ENCODE measurements around the gene ACYP1. TPM values are rescaled to one million over a fixed set of nuclear protein-coding genes. Genes with fewer than 3 reads are reported as not detected.
"Not testable (repeated sequence)": the region's sequence is repeated elsewhere in the genome, so short reads cannot be mapped to it uniquely, and the experiment has no call there.

ACYP1 gene
- polyA plus RNA-seq, 4 donors, result 15.9 to 27.1 (median 22.6) TPM

GRCh38 chr14:75081660-75082229 lies 17.9 kb upstream of the ACYP1 start:
- DNase-seq (no peak), FAIRE-seq (no peak)
- Histone ChIP-seq H3K4me3 (ENCODE audit: low read depth in 1 of 3, low read length in 3 of 3) (no peak overlapping the region), H3K36me3 (ENCODE audit: control insufficient read depth in 3 of 3, insufficient read depth in 2 of 3, low read depth in 1 of 3, low read length in 3 of 3) (peaks cover 10 to 34% (median 15%) of the 10 kb centered on the region in 3 donors), H3K4me1 (ENCODE audit: control insufficient read depth in 3 of 3, insufficient read depth in 2 of 3, low read depth in 1 of 3, low read length in 2 of 3) (peaks cover 0 to 5% (median 0%) of the 10 kb centered on the region in 3 donors), H3K9me3 (ENCODE audit: control insufficient read depth in 2 of 2, insufficient read depth in 1 of 2, low read depth in 1 of 2, low read length in 1 of 2) (no peaks in the 10 kb centered on the region), H3K27me3 (ENCODE audit: control insufficient read depth in 3 of 3, insufficient read depth in 3 of 3, low read length in 3 of 3) (no peaks in the 10 kb centered on the region), H3K27ac (ENCODE audit: low read depth in 1 of 3, low read length in 2 of 3) (peak overlapping the region in 1 of 3 donors; percentile 40)
- 61 to 85% (median 73%) methylated on average over 2 of the region's 2 CpGs for WGBS, 3 donors

GRCh38 chr14:75079521-75079920 lies 15.7 kb upstream of the ACYP1 start:
- H3K9me3 ChIP-seq (ENCODE audit: control insufficient read depth in 2 of 2, insufficient read depth in 1 of 2, low read depth in 1 of 2, low read length in 1 of 2), result no peaks in the 10 kb centered on the region
- H3K27me3 ChIP-seq (ENCODE audit: control insufficient read depth in 3 of 3, insufficient read depth in 3 of 3, low read length in 3 of 3), result no peaks in the 10 kb centered on the region
- WGBS, 3 donors, result 44 to 62% (median 48%) methylated on average over 4 of the region's 4 CpGs
- H3K36me3 ChIP-seq (ENCODE audit: control insufficient read depth in 3 of 3, insufficient read depth in 2 of 3, low read depth in 1 of 3, low read length in 3 of 3), result peaks cover 6 to 17% (median 8%) of the 10 kb centered on the region in 3 donors
- peaks cover 0 to 5% (median 0%) of the 10 kb centered on the region in 3 donors for H3K4me1 ChIP-seq (ENCODE audit: control insufficient read depth in 3 of 3, insufficient read depth in 2 of 3, low read depth in 1 of 3, low read length in 2 of 3)
- no peak overlapping the region for H3K27ac ChIP-seq (ENCODE audit: low read depth in 1 of 3, low read length in 2 of 3)
- no peak overlapping the region for H3K4me3 ChIP-seq (ENCODE audit: low read depth in 1 of 3, low read length in 3 of 3)
- FAIRE-seq (no peak), DNase-seq (no peak)

- Histone ChIP-seq H3K36me3 (ENCODE audit: control insufficient read depth in 3 of 3, insufficient read depth in 2 of 3, low read depth in 1 of 3, low read length in 3 of 3) (peaks cover 0 to 7% (median 4%) of the 10 kb centered on the region in 3 donors), H3K27me3 (ENCODE audit: control insufficient read depth in 3 of 3, insufficient read depth in 3 of 3, low read length in 3 of 3) (no peaks in the 10 kb centered on the region), H3K4me1 (ENCODE audit: control insufficient read depth in 3 of 3, insufficient read depth in 2 of 3, low read depth in 1 of 3, low read length in 2 of 3) (peaks cover 0 to 5% (median 0%) of the 10 kb centered on the region in 3 donors), H3K9me3 (ENCODE audit: control insufficient read depth in 2 of 2, insufficient read depth in 1 of 2, low read depth in 1 of 2, low read length in 1 of 2) (no peaks in the 10 kb centered on the region), H3K4me3 (ENCODE audit: low read depth in 1 of 3, low read length in 3 of 3) (no peak overlapping the region), H3K27ac (ENCODE audit: low read depth in 1 of 3, low read length in 2 of 3) (no peak overlapping the region)
- DNase-seq (no peak), FAIRE-seq (no peak)
Observed at GRCh38 chr14:75077794-75078193, 14.0 kb upstream of the ACYP1 start.

- peak overlapping the region; percentile 95 to 98 (median 95) for H3K27ac ChIP-seq (ENCODE audit: low read depth in 1 of 3, low read length in 2 of 3)
- H3K36me3 ChIP-seq (ENCODE audit: control insufficient read depth in 3 of 3, insufficient read depth in 2 of 3, low read depth in 1 of 3, low read length in 3 of 3), result no peaks in the 10 kb centered on the region
- peaks cover 0 to 18% (median 2%) of the 10 kb centered on the region in 3 donors for H3K4me1 ChIP-seq (ENCODE audit: control insufficient read depth in 3 of 3, insufficient read depth in 2 of 3, low read depth in 1 of 3, low read length in 2 of 3)
- FAIRE-seq, result no peak
- 45 to 77% (median 56%) methylated on average over 9 of the region's 9 CpGs for WGBS, 3 donors
- peak overlapping the region in 1 of 3 donors; percentile 61 for H3K4me3 ChIP-seq (ENCODE audit: low read depth in 1 of 3, low read length in 3 of 3)
- no peaks in the 10 kb centered on the region for H3K9me3 ChIP-seq (ENCODE audit: control insufficient read depth in 2 of 2, insufficient read depth in 1 of 2, low read depth in 1 of 2, low read length in 1 of 2)
- no peak for DNase-seq
- no peaks in the 10 kb centered on the region for H3K27me3 ChIP-seq (ENCODE audit: control insufficient read depth in 3 of 3, insufficient read depth in 3 of 3, low read length in 3 of 3)
Observed at GRCh38 chr14:75070383-75070782, 6.6 kb upstream of the ACYP1 start.

GRCh38 chr14:75069811-75070145 lies 6.0 kb upstream of the ACYP1 start:
- 10 to 32% (median 22%) methylated on average over 12 of the region's 12 CpGs for WGBS, 3 donors

GRCh38 chr14:75069121-75069810 lies 5.4 kb upstream of the ACYP1 start, which contains the start of gene ZC2HC1C:
TSS of gene ZC2HC1C (plus strand) at chr14:75069641. CDS start at chr14:75070574, 933 bp downstream.
- H3K27ac ChIP-seq (ENCODE audit: low read depth in 1 of 3, low read length in 2 of 3), result peak within 1 kb of the TSS; percentile 95 to 98 (median 95)
- DNase-seq (peak; percentile 97 to 98), FAIRE-seq (no peak)
- no peaks in the 10 kb centered on the region for H3K27me3 ChIP-seq (ENCODE audit: control insufficient read depth in 3 of 3, insufficient read depth in 3 of 3, low read length in 3 of 3)
- peak within 1 kb of the TSS; percentile 49 to 67 (median 61) for H3K4me3 ChIP-seq (ENCODE audit: low read depth in 1 of 3, low read length in 3 of 3)
- peaks cover 0 to 19% (median 2%) of the 10 kb centered on the region in 3 donors for H3K4me1 ChIP-seq (ENCODE audit: control insufficient read depth in 3 of 3, insufficient read depth in 2 of 3, low read depth in 1 of 3, low read length in 2 of 3)
- WGBS, 3 donors, result 1 to 2% (median 1%) methylated on average over 57 to 58 of the region's 58 CpGs
- H3K36me3 ChIP-seq (ENCODE audit: control insufficient read depth in 3 of 3, insufficient read depth in 2 of 3, low read depth in 1 of 3, low read length in 3 of 3), result no peaks in the 10 kb centered on the region
- no peaks in the 10 kb centered on the region for H3K9me3 ChIP-seq (ENCODE audit: control insufficient read depth in 2 of 2, insufficient read depth in 1 of 2, low read depth in 1 of 2, low read length in 1 of 2)

More at GRCh38 chr14:75069811-75070145, 6.0 kb upstream of the ACYP1 start:
- H3K4me1 ChIP-seq (ENCODE audit: control insufficient read depth in 3 of 3, insufficient read depth in 2 of 3, low read depth in 1 of 3, low read length in 2 of 3), result peaks cover 0 to 18% (median 2%) of the 10 kb centered on the region in 3 donors
- no peaks in the 10 kb centered on the region for H3K9me3 ChIP-seq (ENCODE audit: control insufficient read depth in 2 of 2, insufficient read depth in 1 of 2, low read depth in 1 of 2, low read length in 1 of 2)
- H3K4me3 ChIP-seq (ENCODE audit: low read depth in 1 of 3, low read length in 3 of 3), result peak overlapping the region; percentile 49 to 67 (median 61)
- peak overlapping the region; percentile 95 to 98 (median 95) for H3K27ac ChIP-seq (ENCODE audit: low read depth in 1 of 3, low read length in 2 of 3)
- no peaks in the 10 kb centered on the region for H3K36me3 ChIP-seq (ENCODE audit: control insufficient read depth in 3 of 3, insufficient read depth in 2 of 3, low read depth in 1 of 3, low read length in 3 of 3)
- no peaks in the 10 kb centered on the region for H3K27me3 ChIP-seq (ENCODE audit: control insufficient read depth in 3 of 3, insufficient read depth in 3 of 3, low read length in 3 of 3)
- DNase-seq (no peak), FAIRE-seq (no peak)

GRCh38 chr14:75068294-75069120 lies 4.7 kb upstream of the ACYP1 start:
- no peaks in the 10 kb centered on the region for H3K9me3 ChIP-seq (ENCODE audit: control insufficient read depth in 2 of 2, insufficient read depth in 1 of 2, low read depth in 1 of 2, low read length in 1 of 2)
- WGBS, 3 donors, result 9 to 19% (median 12%) methylated on average over 15 of the region's 15 CpGs
- peak overlapping the region; percentile 95 to 98 (median 95) for H3K27ac ChIP-seq (ENCODE audit: low read depth in 1 of 3, low read length in 2 of 3)
- FAIRE-seq, result no peak
- no peaks in the 10 kb centered on the region for H3K27me3 ChIP-seq (ENCODE audit: control insufficient read depth in 3 of 3, insufficient read depth in 3 of 3, low read length in 3 of 3)
- peaks cover 0 to 20% (median 2%) of the 10 kb centered on the region in 3 donors for H3K4me1 ChIP-seq (ENCODE audit: control insufficient read depth in 3 of 3, insufficient read depth in 2 of 3, low read depth in 1 of 3, low read length in 2 of 3)
- peak in 1 of 2 donors; percentile 75 for DNase-seq
- no peaks in the 10 kb centered on the region for H3K36me3 ChIP-seq (ENCODE audit: control insufficient read depth in 3 of 3, insufficient read depth in 2 of 3, low read depth in 1 of 3, low read length in 3 of 3)
- H3K4me3 ChIP-seq (ENCODE audit: low read depth in 1 of 3, low read length in 3 of 3), result peak overlapping the region; percentile 49 to 67 (median 61)

GRCh38 chr14:75067765-75068164 lies 3.9 kb upstream of the ACYP1 start:
- not testable (repeated sequence) for H3K9me3 ChIP-seq (ENCODE audit: control insufficient read depth in 2 of 2, insufficient read depth in 1 of 2, low read depth in 1 of 2, low read length in 1 of 2); H3K36me3 ChIP-seq (ENCODE audit: control insufficient read depth in 3 of 3, insufficient read depth in 2 of 3, low read depth in 1 of 3, low read length in 3 of 3); H3K27me3 ChIP-seq (ENCODE audit: control insufficient read depth in 3 of 3, insufficient read depth in 3 of 3, low read length in 3 of 3); H3K4me3 ChIP-seq (ENCODE audit: low read depth in 1 of 3, low read length in 3 of 3); FAIRE-seq; DNase-seq
- Histone ChIP-seq H3K4me1 (ENCODE audit: control insufficient read depth in 3 of 3, insufficient read depth in 2 of 3, low read depth in 1 of 3, low read length in 2 of 3) (peaks cover 0 to 26% (median 2%) of the 10 kb centered on the region in 3 donors), H3K27ac (ENCODE audit: low read depth in 1 of 3, low read length in 2 of 3) (peak overlapping the region in 1 of 3 donors; percentile 95)
- WGBS, 3 donors, result 74 to 85% (median 74%) methylated on average over 4 of the region's 4 CpGs

Measured in small intestine (tissue), 7 donors.